RWPE2 (cell line): ENCODE measurements around the gene E2F3.

ENCODE experiments used
- ATAC-seq: fragments of 200-7000 bp; cut with Tn5 transposase; 3 replicates; pipeline ENCODE4 v1.9.1; 2021; ENCODE audit warnings: low read depth
- DNase-seq: peaks from one replicate; pipeline ENCODE4 v3.0.0-alpha.2; 2020; ENCODE audit warnings: low spot score
- H3K27ac ChIP-seq: fragments of 450-650 bp; 2 replicates; pipeline ENCODE4 v1.5.1; 2017; ENCODE audit warnings: mild to moderate bottlenecking; ENCODE audit not compliant: poor library complexity, severe bottlenecking
- H3K27me3 ChIP-seq: fragments of 250-450 bp; sonication (Bioruptor Pico); 2 replicates; pipeline ENCODE4 v1.5.1; 2021; ENCODE audit warnings: mild to moderate bottlenecking, moderate library complexity; ENCODE audit not compliant: insufficient read depth, poor library complexity, severe bottlenecking
- H3K36me3 ChIP-seq: fragments of 250-450 bp; sonication (Bioruptor Pico); 2 replicates; pipeline ENCODE4 v1.5.1; 2020; ENCODE audit warnings: low read depth, mild to moderate bottlenecking, moderate library complexity
- H3K4me1 ChIP-seq: fragments of 250-450 bp; sonication (Bioruptor Pico); 2 replicates; pipeline ENCODE4 v1.5.1; 2021; ENCODE audit warnings: mild to moderate bottlenecking, moderate library complexity; ENCODE audit not compliant: insufficient read depth, poor library complexity, severe bottlenecking
- H3K4me3 ChIP-seq: fragments of 250-450 bp; sonication (Bioruptor Pico); 2 replicates; pipeline ENCODE4 v1.5.1; 2021; ENCODE audit warnings: mild to moderate bottlenecking, moderate library complexity; ENCODE audit not compliant: severe bottlenecking
- H3K9me3 ChIP-seq: fragments of 250-450 bp; sonication (Bioruptor Pico); 2 replicates; pipeline ENCODE4 v1.5.1; 2021; ENCODE audit warnings: mild to moderate bottlenecking, moderate library complexity; ENCODE audit not compliant: severe bottlenecking
- CTCF ChIP-seq: fragments of 450-650 bp; IDR thresholded peaks from one replicate; pipeline ENCODE4 v1.5.1; 2017; ENCODE audit warnings: mild to moderate bottlenecking, moderate library complexity; ENCODE audit not compliant: poor library complexity, severe bottlenecking

Gene E2F3

GRCh38 chr6:20415712-20416454, 14.2 kb downstream of the E2F3 start:
- Histone ChIP-seq H3K4me3 (no peak overlapping the region), H3K27ac (no peak overlapping the region), H3K4me1 (no peaks in the 10 kb centered on the region), H3K36me3 (peaks cover 30% of the 10 kb centered on the region), H3K27me3 (no peaks in the 10 kb centered on the region), H3K9me3 (no peaks in the 10 kb centered on the region)
- DNase-seq (no peak), ATAC-seq (no peak)
- TF ChIP-seq CTCF = no peak

GRCh38 chr6:20416567-20417345, 15.1 kb downstream of the E2F3 start:
- Histone ChIP-seq H3K4me1 (no peaks in the 10 kb centered on the region), H3K4me3 (no peak overlapping the region), H3K27ac (no peak overlapping the region), H3K36me3 (peaks cover 31% of the 10 kb centered on the region), H3K9me3 (peaks cover 2% of the 10 kb centered on the region), H3K27me3 (no peaks in the 10 kb centered on the region)
- DNase-seq = no peak
- TF ChIP-seq CTCF = no peak
- no peak for ATAC-seq

GRCh38 chr6:20417819-20418218, 16.1 kb downstream of the E2F3 start:
- Histone ChIP-seq H3K27ac (no peak overlapping the region), H3K9me3 (peaks cover 2% of the 10 kb centered on the region), H3K4me1 (no peaks in the 10 kb centered on the region), H3K36me3 (peaks cover 31% of the 10 kb centered on the region), H3K27me3 (no peaks in the 10 kb centered on the region), H3K4me3 (no peak overlapping the region)
- ATAC-seq = no peak
- DNase-seq = no peak
- no peak for TF ChIP-seq CTCF

- peaks cover 40% of the 10 kb centered on the region for H3K36me3 ChIP-seq
- H3K27me3 ChIP-seq = no peaks in the 10 kb centered on the region
- no peak overlapping the region for H3K4me3 ChIP-seq
- H3K27ac ChIP-seq = no peak overlapping the region
- peaks cover under 1% of the 10 kb centered on the region for H3K9me3 ChIP-seq
- DNase-seq (no peak), ATAC-seq (no peak)
- TF ChIP-seq CTCF = no peak
- no peaks in the 10 kb centered on the region for H3K4me1 ChIP-seq
Observed at GRCh38 chr6:20426177-20427082, 24.8 kb downstream of the E2F3 start.
